Caco-2 (cell line): ENCODE results near the gene MS4A7. TPM values are rescaled to one million over a fixed set of nuclear protein-coding genes. Genes with fewer than 3 reads are reported as not detected.

Experiments
- BruUV-seq: library from RNA; stranded (reverse); fragments of 400-500 nt; replicated peaks from 2 replicates; lab custom pipeline; 2021; lab: Mats Ljungman, UMichigan
- CTCF ChIA-PET: fragments of 300-600 bp; sonication (Branson Sonifier 250); formaldehyde crosslinking; loops from one replicate; lab custom pipeline; 2022; ENCODE audit warnings: antibody characterized with exemption; lab: Charles Lee
- POLR2A ChIA-PET: fragments of 300-600 bp; sonication (Branson Sonifier 250); formaldehyde crosslinking; loops from one replicate; lab custom pipeline; 2022; ENCODE audit warnings: antibody characterized with exemption; lab: Charles Lee
- DNase-seq, 2 experiments: peaks; one replicate each; pipeline versions ENCODE4 v3.0.0 to v3.0.0-alpha.2; 2020 to 2022
- H3K27me3 ChIP-seq: replicated peaks from 2 replicates; pipeline ENCODE4 v1.6.0; 2011; ENCODE audit warnings: low read length; ENCODE audit not compliant: control insufficient read depth, insufficient read depth
- H3K36me3 ChIP-seq: 2 replicates; pipeline ENCODE4 v1.5.1; 2011; ENCODE audit warnings: low read length; ENCODE audit not compliant: control insufficient read depth, insufficient read depth
- H3K4me1 ChIP-seq: fragments of 250-450 bp; sonication (Bioruptor Pico); 2 replicates; pipeline ENCODE4 v1.5.1; 2020; ENCODE audit warnings: mild to moderate bottlenecking
- H3K4me3 ChIP-seq: 2 replicates; pipeline ENCODE4 v1.5.1; 2011; ENCODE audit warnings: low read depth, mild to moderate bottlenecking, control low read depth, low read length
- H3K9me3 ChIP-seq: fragments of 250-450 bp; sonication (Bioruptor Pico); 2 replicates; pipeline ENCODE4 v1.5.1; 2020; ENCODE audit warnings: mild to moderate bottlenecking, moderate library complexity
- H3K27ac Mint-ChIP-seq: one replicate; pipeline ENCODE4 v1.8.0; 2022; ENCODE audit warnings: mixed read lengths; ENCODE audit not compliant: unreplicated experiment
- H3K27me3 Mint-ChIP-seq: one replicate; pipeline ENCODE4 v1.8.0; 2022; ENCODE audit warnings: mixed read lengths; ENCODE audit not compliant: insufficient read depth, unreplicated experiment
- H3K36me3 Mint-ChIP-seq: one replicate; pipeline ENCODE4 v1.8.0; 2022; ENCODE audit warnings: mild to moderate bottlenecking, mixed read lengths; ENCODE audit not compliant: insufficient read depth, unreplicated experiment
- H3K4me1 Mint-ChIP-seq: one replicate; pipeline ENCODE4 v1.8.0; 2022; ENCODE audit warnings: low read depth, mixed read lengths; ENCODE audit not compliant: unreplicated experiment
- H3K4me3 Mint-ChIP-seq: one replicate; pipeline ENCODE4 v1.8.0; 2022; ENCODE audit warnings: mild to moderate bottlenecking, moderate library complexity, mixed read lengths; ENCODE audit not compliant: unreplicated experiment
- H3K9me3 Mint-ChIP-seq: one replicate; pipeline ENCODE4 v1.8.0; 2022; ENCODE audit warnings: mixed read lengths; ENCODE audit not compliant: unreplicated experiment
- CTCF ChIP-seq, 2 experiments: fragments of 200-600 bp in 1 of 2; IDR thresholded peaks; 1 replicate in 1 of 2; 2 replicates in 1 of 2; pipeline versions ENCODE4 v1.5.1 to v1.8.0; 2011 to 2022; ENCODE audit warnings: antibody characterized with exemption in 1 of 2, control low read depth in 1 of 2, inconsistent platforms in 1 of 2, low read depth in 1 of 2, low read length in 1 of 2, mild to moderate bottlenecking in 1 of 2, moderate library complexity in 1 of 2; ENCODE audit not compliant: insufficient read depth in 1 of 2, severe bottlenecking in 1 of 2, unreplicated experiment in 1 of 2
- intact Hi-C: fragments of 100-400 bp; cut with micrococcal nuclease; formaldehyde crosslinking; loops from one replicate; pipeline ENCODE4 v1.10.0; 2022; ENCODE audit not compliant: unreplicated experiment
- total RNA-seq: library from RNA; stranded (reverse); gene quantifications from 2 replicates; pipeline ENCODE4 v1.2.3, GENCODE V29; 2022

MS4A7 gene
- total RNA-seq, 1 experiment from 2014 or later: not detected

- no peak for TF ChIP-seq CTCF (IDR thresholded peaks at IDR 0.05; ENCODE audit: insufficient read depth in 1 of 2, low read depth in 1 of 2, low read length in 1 of 2, severe bottlenecking in 1 of 2, unreplicated experiment in 1 of 2)
- no peaks in the 10 kb centered on the region for H3K4me1 ChIP-seq
- no peaks in the 10 kb centered on the region for H3K9me3 ChIP-seq
- no peak for DNase-seq
- Mint-ChIP-seq H3K9me3 (no peaks in the 10 kb centered on the region), H3K4me3 (no peak overlapping the region), H3K27ac (no peak overlapping the region), H3K36me3 (no peaks in the 10 kb centered on the region), H3K4me1 (no peaks in the 10 kb centered on the region), H3K27me3 (peaks cover 3% of the 10 kb centered on the region)
- CTCF ChIA-PET: no interaction called here
- H3K36me3 ChIP-seq: no peaks in the 10 kb centered on the region
- POLR2A ChIA-PET: no interaction called here
- BruUV-seq: no TSS peak
- intact Hi-C loops: no loop called here
- no peaks in the 10 kb centered on the region for H3K27me3 ChIP-seq
- no peak overlapping the region for H3K4me3 ChIP-seq
These were observed 55.1 kb downstream of the MS4A7 start for GRCh38 chr11:60433401-60433800.

Other genes with a start within 250 kb of the MS4A7 start
- gene MS4A6A, start 195.4 kb upstream of the MS4A7 start, total RNA-seq: not detected in 2 replicates
- gene MS4A4E, start 135.4 kb upstream of the MS4A7 start, total RNA-seq: not detected in 2 replicates
- gene MS4A4A, start 97.9 kb upstream of the MS4A7 start, total RNA-seq: not detected in 2 replicates
- not detected in 2 replicates for gene MS4A6E, start 51.3 kb upstream of the MS4A7 start, total RNA-seq
- not detected in 2 replicates for gene MS4A14, start 17.9 kb downstream of the MS4A7 start, total RNA-seq
- gene MS4A5, start 51.0 kb downstream of the MS4A7 start, total RNA-seq: not detected in 2 replicates
- gene MS4A1, start 77.3 kb downstream of the MS4A7 start, total RNA-seq: not detected in 2 replicates
- gene MS4A12, start 114.2 kb downstream of the MS4A7 start, total RNA-seq: not detected in 2 replicates
- not detected in 2 replicates for gene MS4A13, start 136.9 kb downstream of the MS4A7 start, total RNA-seq